Uterus (tissue), 4 donors: Measurements from ENCODE around the gene WDR81. TPM values are rescaled to one million over a fixed set of nuclear protein-coding genes. Genes with fewer than 3 reads are reported as not detected.

Experiments
- DNase-seq, 2 donors: peaks; one replicate each; pipeline ENCODE4 v3.0.0-alpha.2; 2019 to 2020
- H3K27ac ChIP-seq, 2 donors: fragments of 200-600 bp; sonication (generic); 1 replicate in 1 of 2; 2 replicates in 1 of 2; pipeline ENCODE4 v1.5.1; 2016 to 2018
- H3K27me3 ChIP-seq, 2 donors: fragments of 200-600 bp; sonication (generic); one replicate each; pipeline ENCODE4 v1.5.1; 2018 to 2019; ENCODE audit warnings: control low read depth in 1 of 2
- H3K36me3 ChIP-seq, 2 donors: fragments of 200-600 bp; sonication (generic); one replicate each; pipeline ENCODE4 v1.5.1; 2019; ENCODE audit warnings: control low read depth in 1 of 2
- H3K4me1 ChIP-seq, 2 donors: fragments of 200-600 bp; sonication (generic); one replicate each; pipeline ENCODE4 v1.5.1; 2018 to 2019; ENCODE audit warnings: control low read depth in 1 of 2
- H3K4me3 ChIP-seq, 2 donors: fragments of 200-600 bp; sonication (generic); 1 replicate in 1 of 2; 2 replicates in 1 of 2; pipeline ENCODE4 v1.5.1; 2018 to 2019; ENCODE audit warnings: mild to moderate bottlenecking in 1 of 2
- H3K9me3 ChIP-seq, 2 donors: fragments of 200-600 bp; sonication (generic); one replicate each; pipeline ENCODE4 v1.5.1; 2019; ENCODE audit warnings: control low read depth in 1 of 2
- CTCF ChIP-seq, 4 experiments: fragments of 200-600 bp in 2 of 4; fragments of 450-650 bp in 2 of 4; sonication (generic) in 2 of 4; IDR thresholded peaks; one replicate each; pipeline ENCODE4 v1.5.1; 2016 to 2019; ENCODE audit warnings: antibody characterized with exemption in 4 of 4, mild to moderate bottlenecking in 2 of 4, moderate library complexity in 1 of 4
- POLR2A ChIP-seq, 2 donors: fragments of 450-650 bp; IDR thresholded peaks; one replicate each; pipeline ENCODE4 v1.6.1; 2016; ENCODE audit warnings: antibody characterized with exemption in 2 of 2, mild to moderate bottlenecking in 1 of 2, moderate library complexity in 1 of 2
- intact Hi-C: fragments of 100-400 bp; cut with DNase I; formaldehyde crosslinking; loops from one replicate; pipeline ENCODE4 v1.15.1; 2023; ENCODE audit warnings: low total_unique reads
- total RNA-seq, 4 donors: library from RNA; depleted of rRNA in 3 of 4; stranded (reverse); fragments of >200 nt in 3 of 4; gene quantifications; one replicate each; pipeline versions ENCODE4 v1.1.0 to v1.2.4, GENCODE V29; 2014 to 2023
- donor health status: DM: yes; HTN: yes; CAD: no.

The WDR81 gene
- total RNA-seq, 4 donors from 2014 or later = 23.6 to 40.7 (median 29.9) TPM

- H3K36me3 ChIP-seq = no peaks in the 10 kb centered on the region
Observed at GRCh38 chr17:1745513-1746020, 21.1 kb downstream of the WDR81 start.

GRCh38 chr17:1746975-1747543 is 22.6 kb downstream of the WDR81 start:
- intact Hi-C loops = no loop called here
- H3K9me3 ChIP-seq = no peaks in the 10 kb centered on the region
- H3K36me3 ChIP-seq = no peaks in the 10 kb centered on the region
- no peaks in the 10 kb centered on the region for H3K4me1 ChIP-seq
- no peak overlapping the region for H3K4me3 ChIP-seq
- peak; percentile 67 to 70 for DNase-seq
- H3K27ac ChIP-seq = peak overlapping the region; percentile 55 to 59
- no peak for TF ChIP-seq CTCF (IDR thresholded peaks at IDR 0.05)
- TF ChIP-seq POLR2A (IDR thresholded peaks at IDR 0.05) = no peak
- no peaks in the 10 kb centered on the region for H3K27me3 ChIP-seq

More at GRCh38 chr17:1745513-1746020, 21.1 kb downstream of the WDR81 start:
- intact Hi-C loops = no loop called here
- TF ChIP-seq CTCF (IDR thresholded peaks at IDR 0.05) = no peak
- Histone ChIP-seq H3K9me3 (no peaks in the 10 kb centered on the region), H3K4me1 (no peaks in the 10 kb centered on the region), H3K27ac (no peak overlapping the region), H3K27me3 (no peaks in the 10 kb centered on the region), H3K4me3 (no peak overlapping the region)
- DNase-seq = peak in 1 of 2 donors; percentile 32

- intact Hi-C loops = no loop called here
- TF ChIP-seq CTCF (IDR thresholded peaks at IDR 0.05) (no peak), POLR2A (IDR thresholded peaks at IDR 0.05) (no peak)
Observed at GRCh38 chr17:1750628-1751027, 26.1 kb downstream of the WDR81 start.

GRCh38 chr17:1752425-1753262 is 28.1 kb downstream of the WDR81 start:
- Histone ChIP-seq H3K9me3 (no peaks in the 10 kb centered on the region), H3K4me3 (no peak overlapping the region), H3K27ac (peak overlapping the region in 1 of 2 donors; percentile 52), H3K36me3 (no peaks in the 10 kb centered on the region), H3K4me1 (peaks cover 0 to 6% of the 10 kb centered on the region in 2 donors), H3K27me3 (no peaks in the 10 kb centered on the region)
- intact Hi-C loops = no loop called here
- TF ChIP-seq POLR2A (IDR thresholded peaks at IDR 0.05) (no peak), CTCF (IDR thresholded peaks at IDR 0.05) (no peak)
- DNase-seq = no peak

More at GRCh38 chr17:1750628-1751027, 26.1 kb downstream of the WDR81 start:
- DNase-seq = no peak
- Histone ChIP-seq H3K4me3 (no peak overlapping the region), H3K27ac (no peak overlapping the region), H3K36me3 (no peaks in the 10 kb centered on the region), H3K27me3 (no peaks in the 10 kb centered on the region), H3K9me3 (no peaks in the 10 kb centered on the region), H3K4me1 (peaks cover 0 to 5% of the 10 kb centered on the region in 2 donors)
